Cardiac fibroblast (primary cell): Measurements from ENCODE around the gene MT3.

Source experiments
- DNase-seq, 2 donors: peaks; one replicate each; pipeline versions ENCODE4 v3.0.0 to v3.0.0-alpha.2; 2010; ENCODE audit warnings: low read depth in 2 of 2
- H3K4me3 ChIP-seq, 2 donors: replicated peaks in 1 of 2; 1 replicate in 1 of 2; 2 replicates in 1 of 2; pipeline ENCODE4 v1.5.1; 2011; ENCODE audit warnings: low read depth in 2 of 2, low read length in 2 of 2, mild to moderate bottlenecking in 2 of 2, moderate library complexity in 1 of 2
- TF ChIP-seq, protein P1 (sequence below): IDR thresholded peaks from one replicate; pipeline ENCODE4 v1.5.1; 2011; ENCODE audit warnings: low read depth, mild to moderate bottlenecking, low read length, inconsistent platforms

Gene MT3

DNA sequence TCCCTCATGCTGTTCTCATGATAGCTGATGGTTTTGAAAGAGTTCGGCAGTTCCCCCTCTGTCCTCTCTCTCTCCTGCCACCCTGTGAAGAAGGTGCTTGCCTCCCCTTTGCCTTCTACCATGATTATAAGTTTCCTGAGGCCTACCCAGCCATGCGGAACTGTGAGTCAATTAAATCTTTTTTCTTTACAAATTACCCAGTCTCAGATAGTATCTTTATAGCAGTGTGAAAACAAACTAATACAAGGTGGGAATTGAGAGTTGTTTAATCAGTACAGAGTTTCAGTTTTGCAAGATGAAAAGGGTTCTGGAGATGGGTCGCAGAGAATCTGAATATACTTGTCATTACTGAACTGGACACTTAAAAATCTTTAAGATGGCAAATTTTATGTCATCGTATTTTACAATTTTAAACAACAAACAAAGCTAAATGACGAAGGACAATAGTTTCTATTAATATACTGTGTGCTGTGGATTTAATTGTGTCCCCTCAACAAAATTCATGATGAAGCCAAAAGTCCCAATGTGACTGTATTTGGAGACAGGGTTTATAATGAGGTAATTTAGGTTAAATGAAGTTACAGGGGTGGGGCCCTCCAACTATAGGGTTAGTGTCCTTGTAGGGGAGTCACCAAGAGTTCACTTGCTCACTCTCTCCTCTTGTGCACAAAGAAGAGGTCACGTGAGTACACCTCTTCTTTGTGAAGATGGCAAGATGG, 4.4 kb downstream of the MT3 start:
- TF ChIP-seq, protein P1, sequence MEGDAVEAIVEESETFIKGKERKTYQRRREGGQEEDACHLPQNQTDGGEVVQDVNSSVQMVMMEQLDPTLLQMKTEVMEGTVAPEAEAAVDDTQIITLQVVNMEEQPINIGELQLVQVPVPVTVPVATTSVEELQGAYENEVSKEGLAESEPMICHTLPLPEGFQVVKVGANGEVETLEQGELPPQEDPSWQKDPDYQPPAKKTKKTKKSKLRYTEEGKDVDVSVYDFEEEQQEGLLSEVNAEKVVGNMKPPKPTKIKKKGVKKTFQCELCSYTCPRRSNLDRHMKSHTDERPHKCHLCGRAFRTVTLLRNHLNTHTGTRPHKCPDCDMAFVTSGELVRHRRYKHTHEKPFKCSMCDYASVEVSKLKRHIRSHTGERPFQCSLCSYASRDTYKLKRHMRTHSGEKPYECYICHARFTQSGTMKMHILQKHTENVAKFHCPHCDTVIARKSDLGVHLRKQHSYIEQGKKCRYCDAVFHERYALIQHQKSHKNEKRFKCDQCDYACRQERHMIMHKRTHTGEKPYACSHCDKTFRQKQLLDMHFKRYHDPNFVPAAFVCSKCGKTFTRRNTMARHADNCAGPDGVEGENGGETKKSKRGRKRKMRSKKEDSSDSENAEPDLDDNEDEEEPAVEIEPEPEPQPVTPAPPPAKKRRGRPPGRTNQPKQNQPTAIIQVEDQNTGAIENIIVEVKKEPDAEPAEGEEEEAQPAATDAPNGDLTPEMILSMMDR = no peak
- H3K4me3 ChIP-seq = no peak overlapping the region
- DNase-seq = no peak

DNA sequence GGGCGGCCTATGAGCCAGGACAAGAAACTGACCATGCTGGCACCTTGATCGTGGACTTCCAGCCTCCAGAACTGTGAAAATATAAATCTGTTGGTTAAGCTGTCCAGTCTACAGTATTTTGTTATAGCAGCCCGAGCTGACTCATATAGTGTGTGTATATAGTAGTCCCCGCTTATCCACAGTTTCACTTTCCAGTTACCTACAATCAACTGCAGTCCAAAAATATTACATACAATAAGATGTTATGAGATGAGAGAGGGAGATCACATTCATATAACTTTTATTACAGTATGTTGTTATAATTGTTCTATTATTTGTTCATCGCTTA, 4.9 kb downstream of the MT3 start:
- TF ChIP-seq, protein P1 = no peak
- no peak for DNase-seq

DNA sequence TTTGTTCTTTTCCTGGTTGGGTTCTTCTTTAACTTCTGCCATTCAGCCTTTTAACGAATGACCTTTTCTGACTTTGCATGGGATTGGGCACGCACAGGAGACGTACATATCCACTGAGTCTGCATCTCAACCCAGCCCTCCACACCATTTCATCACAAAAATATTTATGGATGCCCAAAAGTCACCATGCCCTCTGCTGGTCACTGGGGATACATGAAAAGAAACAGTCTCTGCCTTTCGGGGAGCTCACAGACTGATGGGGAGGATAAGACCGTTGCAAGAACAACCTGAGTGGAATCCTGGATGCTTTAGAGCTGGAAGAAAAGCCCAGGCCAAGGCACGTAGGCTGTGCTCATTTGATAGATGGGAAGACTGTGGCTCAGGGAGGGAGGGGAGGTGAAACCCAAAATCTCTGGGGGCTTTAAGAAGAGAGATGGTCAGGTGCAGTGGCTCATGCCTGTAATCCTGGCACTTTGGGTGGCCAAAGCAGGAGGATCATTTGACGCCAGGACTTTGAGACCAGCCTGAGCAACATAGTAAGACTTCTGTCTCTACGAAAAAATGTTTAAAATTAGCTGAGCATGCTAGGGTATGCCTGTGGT, 11.2 kb downstream of the MT3 start:
- H3K4me3 ChIP-seq = no peak overlapping the region
- DNase-seq = peak; percentile 67 to 78
- TF ChIP-seq, protein P1 = peak; percentile 71

More for the DNA sequence above, 4.9 kb downstream of the MT3 start:
- no peak overlapping the region for H3K4me3 ChIP-seq

DNA sequence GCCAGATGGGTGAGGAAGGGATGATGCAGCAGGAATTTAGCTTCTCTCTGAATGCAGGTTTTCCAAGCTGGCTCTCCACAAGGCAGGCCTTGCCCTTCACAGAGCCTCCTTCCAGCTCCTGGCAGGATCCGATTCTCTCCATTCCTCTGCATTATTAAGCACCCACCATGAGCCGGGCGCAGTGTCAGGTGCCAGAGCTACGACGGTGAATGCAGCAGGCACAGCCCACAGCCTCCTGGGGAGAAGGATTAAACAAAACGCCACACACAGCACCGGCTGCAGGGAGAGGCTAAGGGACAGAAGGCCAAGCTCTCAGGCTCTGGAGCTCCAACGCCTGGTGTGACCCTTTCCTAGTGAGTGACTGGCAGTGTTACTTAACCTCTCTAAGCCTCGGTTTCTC, 12.0 kb downstream of the MT3 start:
- no peak overlapping the region for H3K4me3 ChIP-seq
- no peak for DNase-seq
- TF ChIP-seq, protein P1 = no peak

DNA sequence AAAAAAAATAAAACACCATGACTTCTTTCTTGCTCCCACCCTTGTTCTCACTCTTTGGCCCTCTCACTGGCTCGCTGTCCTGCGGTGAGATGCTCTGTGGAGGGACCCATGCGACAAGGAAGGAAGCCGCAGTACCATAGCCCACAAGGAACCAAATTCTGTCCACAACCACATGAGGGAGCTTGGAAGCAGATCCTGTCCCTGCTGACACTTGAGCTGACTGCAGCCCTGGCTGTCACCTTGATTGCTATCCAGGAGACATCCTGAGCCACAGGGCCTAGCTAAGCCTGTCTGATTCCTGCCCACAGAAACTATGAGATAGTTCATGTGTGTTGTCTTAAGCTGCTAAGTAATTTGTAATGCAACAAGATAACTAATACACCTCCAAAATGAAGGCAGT, 14.3 kb downstream of the MT3 start:
- TF ChIP-seq, protein P1 = peak; percentile 40
- no peak overlapping the region for H3K4me3 ChIP-seq
- peak; percentile 50 to 56 for DNase-seq

DNA sequence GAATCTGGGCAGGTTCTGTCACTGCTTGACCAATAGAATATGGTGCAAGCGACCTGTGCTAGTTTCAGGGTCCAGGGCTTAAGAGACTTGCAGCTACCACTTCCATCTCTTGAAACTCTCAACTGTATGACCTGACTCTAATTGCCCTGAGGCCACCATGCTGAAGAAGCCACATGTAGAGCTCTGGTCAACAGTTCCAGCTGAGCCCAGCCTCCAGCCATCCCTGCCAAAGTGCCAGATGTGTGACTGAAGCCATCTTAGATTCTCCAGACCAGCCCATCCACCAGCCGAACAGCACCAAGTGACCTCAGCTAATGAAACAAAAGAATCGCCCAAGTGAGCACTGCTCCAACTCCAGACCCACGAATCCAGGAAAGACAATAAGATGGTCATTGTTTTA, 15.6 kb downstream of the MT3 start:
- no peak overlapping the region for H3K4me3 ChIP-seq
- no peak for DNase-seq
- TF ChIP-seq, protein P1 = no peak

DNA sequence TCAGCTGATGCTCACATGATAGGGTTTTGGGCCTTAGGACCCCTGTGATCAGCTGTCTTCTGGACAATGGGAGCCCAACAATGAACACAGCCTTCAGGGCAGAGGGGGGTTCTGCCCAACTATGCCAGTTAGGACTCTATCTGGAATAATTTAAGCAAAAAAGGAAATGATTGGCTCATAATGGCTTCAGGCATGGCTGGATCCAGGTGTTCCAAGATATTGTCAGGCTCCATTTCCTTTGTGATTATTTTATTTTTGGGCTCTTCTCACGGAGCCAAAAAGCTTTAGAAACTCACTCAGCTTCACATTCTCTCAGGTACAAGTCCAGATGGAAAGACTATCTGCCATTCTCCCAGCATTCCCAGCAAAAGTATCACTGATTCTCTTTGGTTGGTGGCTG, 16.1 kb downstream of the MT3 start:
- DNase-seq = no peak
- no peak overlapping the region for H3K4me3 ChIP-seq
- TF ChIP-seq, protein P1 = no peak
